Astrocyte (in vitro differentiated cells and primary cell): ENCODE measurements around the gene GDPD1. TPM values are rescaled to one million over a fixed set of nuclear protein-coding genes. Genes with fewer than 3 reads are reported as not detected.

Experiments used
- DNase-seq: peaks from one replicate; pipeline ENCODE4 v3.0.0-alpha.2; 2010; ENCODE audit warnings: low read depth
- FAIRE-seq: peaks from 2 replicates; lab custom pipeline; 2011; peaks lifted over from hg19 to GRCh38; lab: Jason Lieb, UNC
- H2AFZ ChIP-seq: 2 replicates; pipeline ENCODE4 v1.6.0; 2012; ENCODE audit warnings: low read depth, low read length, inconsistent platforms
- H3K27ac ChIP-seq: 2 replicates; pipeline ENCODE4 v1.5.1; 2011; ENCODE audit warnings: low read depth, low read length, inconsistent platforms
- H3K27me3 ChIP-seq: 2 replicates; pipeline ENCODE4 v1.6.0; 2011; ENCODE audit warnings: low read length, inconsistent platforms; ENCODE audit not compliant: insufficient read depth
- H3K36me3 ChIP-seq: 2 replicates; pipeline ENCODE4 v1.5.1; 2011; ENCODE audit warnings: low read length, inconsistent platforms; ENCODE audit not compliant: insufficient read depth
- H3K4me1 ChIP-seq: 2 replicates; pipeline ENCODE4 v1.5.1; 2011; ENCODE audit warnings: low read length, inconsistent platforms; ENCODE audit not compliant: insufficient read depth
- H3K4me2 ChIP-seq: 2 replicates; pipeline ENCODE4 v1.6.0; 2012; ENCODE audit warnings: low read length, inconsistent platforms
- H3K4me3 ChIP-seq: 2 replicates; pipeline ENCODE4 v1.5.1; 2011; ENCODE audit warnings: low read depth, mild to moderate bottlenecking, low read length, inconsistent platforms; ENCODE audit not compliant: insufficient read depth
- H3K79me2 ChIP-seq: 2 replicates; pipeline ENCODE4 v1.6.0; 2012; ENCODE audit warnings: mild to moderate bottlenecking, low read length, inconsistent platforms; ENCODE audit not compliant: insufficient read depth
- H3K9ac ChIP-seq: 2 replicates; pipeline ENCODE4 v1.6.0; 2012; ENCODE audit warnings: mild to moderate bottlenecking, low read length, inconsistent platforms
- H3K9me3 ChIP-seq: 2 replicates; pipeline ENCODE4 v1.5.1; 2012; ENCODE audit warnings: low read depth, mild to moderate bottlenecking, low read length, inconsistent platforms; ENCODE audit not compliant: insufficient read depth
- H4K20me1 ChIP-seq: 2 replicates; pipeline ENCODE4 v1.6.0; 2012; ENCODE audit warnings: low read length, inconsistent platforms; ENCODE audit not compliant: insufficient read depth
- H3K27ac Mint-ChIP-seq: one replicate; pipeline ENCODE4 v1.8.0; 2021; ENCODE audit warnings: mild to moderate bottlenecking, mixed read lengths; ENCODE audit not compliant: unreplicated experiment
- H3K27me3 Mint-ChIP-seq: one replicate; pipeline ENCODE4 v1.8.0; 2021; ENCODE audit warnings: low read depth, mixed read lengths; ENCODE audit not compliant: unreplicated experiment
- H3K36me3 Mint-ChIP-seq: one replicate; pipeline ENCODE4 v1.8.0; 2021; ENCODE audit warnings: low read depth, mixed read lengths; ENCODE audit not compliant: unreplicated experiment
- H3K4me1 Mint-ChIP-seq: one replicate; pipeline ENCODE4 v1.8.0; 2021; ENCODE audit warnings: low read depth, mixed read lengths; ENCODE audit not compliant: unreplicated experiment
- H3K4me3 Mint-ChIP-seq: one replicate; pipeline ENCODE4 v1.8.0; 2021; ENCODE audit warnings: mild to moderate bottlenecking, moderate library complexity, mixed read lengths; ENCODE audit not compliant: unreplicated experiment
- H3K9me3 Mint-ChIP-seq: one replicate; pipeline ENCODE4 v1.8.0; 2021; ENCODE audit warnings: mild to moderate bottlenecking, mixed read lengths; ENCODE audit not compliant: unreplicated experiment
- EZH2 ChIP-seq: IDR thresholded peaks from 2 replicates; pipeline ENCODE4 v1.6.1; 2012; ENCODE audit warnings: mild to moderate bottlenecking, low read length, inconsistent platforms; ENCODE audit not compliant: insufficient read depth
- total RNA-seq: library from RNA; stranded (reverse); gene quantifications from 2 replicates; pipeline ENCODE4 v1.2.1, GENCODE V29; 2021
- TF ChIP-seq, protein P1 (sequence below): IDR thresholded peaks from 2 replicates; pipeline ENCODE4 v1.5.1; 2011; ENCODE audit warnings: low read depth, mild to moderate bottlenecking, inconsistent platforms, low read length, moderate library complexity; ENCODE audit not compliant: insufficient read depth

GDPD1 gene
- total RNA-seq, 1 donor from 2014 or later, result 4.2 TPM

DNA sequence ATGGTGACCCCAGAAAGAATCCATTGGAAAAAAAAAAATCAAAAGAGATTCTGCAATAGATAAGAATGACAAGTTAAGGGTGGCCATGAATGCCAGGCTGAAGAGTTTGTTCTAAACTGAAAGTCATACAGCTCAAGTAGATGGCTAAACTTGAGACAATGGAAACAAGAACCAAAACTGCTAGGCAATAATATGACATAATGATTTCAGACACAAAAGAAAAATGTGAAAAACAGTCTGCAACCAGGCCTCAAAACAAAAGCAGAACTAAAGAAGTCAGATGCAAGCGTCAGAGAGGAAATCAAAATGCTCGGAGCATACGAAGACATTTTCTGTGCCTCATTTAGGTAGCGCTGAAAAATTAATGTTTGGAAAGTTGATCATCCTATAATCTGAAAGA is 56.7 kb downstream of the GDPD1 start:
- H2AFZ ChIP-seq, result no peak overlapping the region
- no peaks in the 10 kb centered on the region for H3K27me3 ChIP-seq
- Mint-ChIP-seq H3K27ac (no peak overlapping the region), H3K4me3 (no peak overlapping the region), H3K27me3 (no peaks in the 10 kb centered on the region), H3K36me3 (no peaks in the 10 kb centered on the region), H3K4me1 (no peaks in the 10 kb centered on the region), H3K9me3 (no peaks in the 10 kb centered on the region)
- H3K9ac ChIP-seq, result no peak overlapping the region
- H3K4me2 ChIP-seq, result no peak overlapping the region
- H3K79me2 ChIP-seq, result no peaks in the 10 kb centered on the region
- no peaks in the 10 kb centered on the region for H3K9me3 ChIP-seq
- DNase-seq (no peak), FAIRE-seq (no peak)
- H4K20me1 ChIP-seq, result no peaks in the 10 kb centered on the region
- H3K4me1 ChIP-seq, result no peaks in the 10 kb centered on the region
- H3K36me3 ChIP-seq, result no peaks in the 10 kb centered on the region
- H3K4me3 ChIP-seq, result no peak overlapping the region
- no peak overlapping the region for H3K27ac ChIP-seq
- TF ChIP-seq, protein P1, sequence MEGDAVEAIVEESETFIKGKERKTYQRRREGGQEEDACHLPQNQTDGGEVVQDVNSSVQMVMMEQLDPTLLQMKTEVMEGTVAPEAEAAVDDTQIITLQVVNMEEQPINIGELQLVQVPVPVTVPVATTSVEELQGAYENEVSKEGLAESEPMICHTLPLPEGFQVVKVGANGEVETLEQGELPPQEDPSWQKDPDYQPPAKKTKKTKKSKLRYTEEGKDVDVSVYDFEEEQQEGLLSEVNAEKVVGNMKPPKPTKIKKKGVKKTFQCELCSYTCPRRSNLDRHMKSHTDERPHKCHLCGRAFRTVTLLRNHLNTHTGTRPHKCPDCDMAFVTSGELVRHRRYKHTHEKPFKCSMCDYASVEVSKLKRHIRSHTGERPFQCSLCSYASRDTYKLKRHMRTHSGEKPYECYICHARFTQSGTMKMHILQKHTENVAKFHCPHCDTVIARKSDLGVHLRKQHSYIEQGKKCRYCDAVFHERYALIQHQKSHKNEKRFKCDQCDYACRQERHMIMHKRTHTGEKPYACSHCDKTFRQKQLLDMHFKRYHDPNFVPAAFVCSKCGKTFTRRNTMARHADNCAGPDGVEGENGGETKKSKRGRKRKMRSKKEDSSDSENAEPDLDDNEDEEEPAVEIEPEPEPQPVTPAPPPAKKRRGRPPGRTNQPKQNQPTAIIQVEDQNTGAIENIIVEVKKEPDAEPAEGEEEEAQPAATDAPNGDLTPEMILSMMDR, result no peak
- TF ChIP-seq EZH2, result no peak

DNA sequence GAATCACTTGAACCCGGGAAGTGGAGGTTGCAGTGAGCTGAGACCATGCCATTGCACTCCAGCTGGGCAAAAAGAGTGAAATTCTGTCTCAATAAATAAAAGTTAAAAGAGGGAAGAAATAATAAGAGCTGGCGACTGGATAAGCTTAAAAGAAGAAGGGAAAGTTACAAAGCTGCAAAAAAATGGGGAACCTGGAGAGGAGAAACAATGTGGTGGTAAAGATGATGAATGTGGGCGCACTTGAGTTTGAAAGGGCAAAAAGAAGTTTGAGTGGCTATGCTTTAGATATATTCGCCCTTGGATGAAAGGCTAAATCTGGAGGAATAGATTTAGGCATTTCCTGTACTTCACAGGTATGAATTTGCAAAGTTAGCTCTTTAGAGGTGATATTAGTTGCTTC is 58.1 kb downstream of the GDPD1 start:
- Histone ChIP-seq H3K9me3 (no peaks in the 10 kb centered on the region), H3K9ac (no peak overlapping the region), H3K4me1 (no peaks in the 10 kb centered on the region), H3K27ac (no peak overlapping the region), H3K4me3 (no peak overlapping the region), H2AFZ (no peak overlapping the region), H4K20me1 (no peaks in the 10 kb centered on the region), H3K27me3 (no peaks in the 10 kb centered on the region), H3K36me3 (no peaks in the 10 kb centered on the region), H3K4me2 (no peak overlapping the region), H3K79me2 (no peaks in the 10 kb centered on the region)
- peaks cover 2% of the 10 kb centered on the region for H3K27me3 Mint-ChIP-seq
- no peaks in the 10 kb centered on the region for H3K36me3 Mint-ChIP-seq
- no peak for FAIRE-seq
- DNase-seq, result no peak
- no peaks in the 10 kb centered on the region for H3K4me1 Mint-ChIP-seq
- H3K4me3 Mint-ChIP-seq, result no peak overlapping the region
- H3K9me3 Mint-ChIP-seq, result no peaks in the 10 kb centered on the region
- no peak overlapping the region for H3K27ac Mint-ChIP-seq
- TF ChIP-seq, protein P1, result no peak
- no peak for TF ChIP-seq EZH2

DNA sequence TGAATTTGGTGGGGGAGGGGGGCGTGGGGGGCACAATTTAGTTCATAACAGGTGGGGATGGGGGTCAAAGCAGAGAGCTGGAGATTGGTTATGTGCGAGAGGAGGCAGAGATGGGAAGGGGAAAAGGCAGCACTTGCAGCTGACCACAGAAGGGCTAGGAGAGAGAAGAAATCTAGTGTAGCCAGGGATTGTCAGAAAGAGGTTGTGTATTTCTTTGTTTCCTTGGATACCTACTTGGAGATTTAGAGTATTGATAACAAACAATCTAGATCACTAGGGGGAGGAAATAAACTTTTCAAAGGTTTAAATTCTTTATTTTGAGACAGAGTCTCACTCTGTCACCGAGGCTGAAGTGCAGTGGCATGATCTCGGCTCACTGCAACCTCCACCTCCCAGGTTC is 64.0 kb downstream of the GDPD1 start:
- Histone ChIP-seq H3K9ac (no peak overlapping the region), H3K79me2 (no peaks in the 10 kb centered on the region), H3K4me1 (no peaks in the 10 kb centered on the region), H3K36me3 (no peaks in the 10 kb centered on the region), H2AFZ (no peak overlapping the region), H4K20me1 (no peaks in the 10 kb centered on the region), H3K27me3 (no peaks in the 10 kb centered on the region), H3K4me3 (no peak overlapping the region), H3K4me2 (no peak overlapping the region), H3K9me3 (no peaks in the 10 kb centered on the region), H3K27ac (no peak overlapping the region)
- TF ChIP-seq EZH2, result no peak
- Mint-ChIP-seq H3K27ac (no peak overlapping the region), H3K27me3 (peaks cover 2% of the 10 kb centered on the region), H3K9me3 (no peaks in the 10 kb centered on the region), H3K4me1 (no peaks in the 10 kb centered on the region), H3K4me3 (no peak overlapping the region), H3K36me3 (no peaks in the 10 kb centered on the region)
- DNase-seq (no peak), FAIRE-seq (no peak)
